H7 (cell line): ENCODE results near the gene CHST5. TPM values are rescaled to one million over a fixed set of nuclear protein-coding genes. Genes with fewer than 3 reads are reported as not detected.
"Not testable (repeated sequence)": the region's sequence is repeated elsewhere in the genome, so short reads cannot be mapped to it uniquely, and the experiment has no call there.

Experiments
- DNase-seq: peaks from one replicate; pipeline ENCODE4 v3.0.0; 2012
- H3K27me3 ChIP-seq: 2 replicates; pipeline ENCODE4 v1.6.0; 2011; ENCODE audit warnings: mild to moderate bottlenecking, low read length; ENCODE audit not compliant: control insufficient read depth, insufficient read depth
- H3K36me3 ChIP-seq: replicated peaks from 2 replicates; pipeline ENCODE4 v1.5.1; 2011; ENCODE audit warnings: low read length; ENCODE audit not compliant: control insufficient read depth, insufficient read depth
- H3K4me3 ChIP-seq: 2 replicates; pipeline ENCODE4 v1.5.1; 2011; ENCODE audit warnings: low read depth, mild to moderate bottlenecking, control low read depth, low read length, moderate library complexity; ENCODE audit not compliant: insufficient read depth
- total RNA-seq: library from RNA; depleted of rRNA; stranded (reverse); fragments of >200 nt; shearing (Covaris generic); gene quantifications from 2 replicates; pipeline ENCODE4 v1.2.3, GENCODE V29; 2014

CHST5 gene
- total RNA-seq, 1 experiment from 2014 or later = 0.90 TPM

- no peak for DNase-seq
- no peak overlapping the region for H3K4me3 ChIP-seq
- no peaks in the 10 kb centered on the region for H3K27me3 ChIP-seq
- H3K36me3 ChIP-seq = no peaks in the 10 kb centered on the region
Observed at GRCh38 chr16:75503801-75504200, 32.1 kb downstream of the CHST5 start.

GRCh38 chr16:75502916-75503605 lies 32.8 kb downstream of the CHST5 start:
- Histone ChIP-seq H3K36me3 (no peaks in the 10 kb centered on the region), H3K4me3 (no peak overlapping the region), H3K27me3 (no peaks in the 10 kb centered on the region)
- no peak for DNase-seq

GRCh38 chr16:75501820-75502219 lies 34.1 kb downstream of the CHST5 start:
- not testable (repeated sequence) for H3K4me3 ChIP-seq, H3K27me3 ChIP-seq, DNase-seq, H3K36me3 ChIP-seq

GRCh38 chr16:75501359-75501758 lies 34.5 kb downstream of the CHST5 start:
- no peak overlapping the region for H3K4me3 ChIP-seq
- H3K27me3 ChIP-seq = no peaks in the 10 kb centered on the region
- H3K36me3 ChIP-seq = no peaks in the 10 kb centered on the region
- no peak for DNase-seq

- H3K27me3 ChIP-seq, DNase-seq, H3K4me3 ChIP-seq, H3K36me3 ChIP-seq: not testable (repeated sequence)
Observed at GRCh38 chr16:75498605-75499322, 37.1 kb downstream of the CHST5 start.

- Histone ChIP-seq H3K4me3 (no peak overlapping the region), H3K36me3 (no peaks in the 10 kb centered on the region; the same call in 1 of the 2 replicates), H3K27me3 (peaks cover 7% of the 10 kb centered on the region)
- no peak for DNase-seq
Observed at GRCh38 chr16:75497558-75497957, 38.4 kb downstream of the CHST5 start.

GRCh38 chr16:75495076-75495674 lies 40.7 kb downstream of the CHST5 start, which contains the start of gene CHST6:
TSS of gene CHST6 (minus strand) at chr16:75495441. CDS start at chr16:75479828, 15,613 bp downstream.
- Histone ChIP-seq H3K27me3 (peaks cover 7% of the 10 kb centered on the region), H3K36me3 (no peaks in the 10 kb centered on the region; the same call in 1 of the 2 replicates), H3K4me3 (peak within 1 kb of the TSS; percentile 77)
- peak; percentile 98 for DNase-seq

GRCh38 chr16:75494661-75495075 lies 41.2 kb downstream of the CHST5 start:
- peak; percentile 80 for DNase-seq
- peaks cover 7% of the 10 kb centered on the region for H3K27me3 ChIP-seq
- H3K4me3 ChIP-seq = peak overlapping the region; percentile 77
- no peaks in the 10 kb centered on the region; the same call in 1 of the 2 replicates for H3K36me3 ChIP-seq

- peak; percentile 47 for DNase-seq
- Histone ChIP-seq H3K4me3 (peak overlapping the region; percentile 77), H3K27me3 (peaks cover 7% of the 10 kb centered on the region), H3K36me3 (no peaks in the 10 kb centered on the region; the same call in 1 of the 2 replicates)
Observed at GRCh38 chr16:75494184-75494583, 41.7 kb downstream of the CHST5 start.

GRCh38 chr16:75491876-75492275 lies 44.0 kb downstream of the CHST5 start:
- Histone ChIP-seq H3K4me3 (no peak overlapping the region), H3K36me3 (peaks cover 2% of the 10 kb centered on the region), H3K27me3 (peaks cover 7% of the 10 kb centered on the region)
- DNase-seq = peak; percentile 76

GRCh38 chr16:75488322-75488721 lies 47.6 kb downstream of the CHST5 start:
- no peaks in the 10 kb centered on the region for H3K27me3 ChIP-seq
- DNase-seq = no peak
- no peak overlapping the region for H3K4me3 ChIP-seq
- H3K36me3 ChIP-seq = peaks cover 2% of the 10 kb centered on the region

GRCh38 chr16:75486676-75487313 lies 49.1 kb downstream of the CHST5 start:
- Histone ChIP-seq H3K4me3 (no peak overlapping the region), H3K36me3 (peaks cover 2% of the 10 kb centered on the region), H3K27me3 (no peaks in the 10 kb centered on the region)
- no peak for DNase-seq

- no peak for DNase-seq
- H3K36me3 ChIP-seq = peaks cover 2% of the 10 kb centered on the region
- no peak overlapping the region for H3K4me3 ChIP-seq
- H3K27me3 ChIP-seq = no peaks in the 10 kb centered on the region
Observed at GRCh38 chr16:75486014-75486675, 49.8 kb downstream of the CHST5 start.
